Suppressor macrophage treated with lipopolysaccharide for 1 hour (primary cell): ENCODE data around the gene CRY2.
A peak's percentile ranks its signal among the peaks of the same experiment; 100 is the strongest.
"Not testable (repeated sequence)": the region's sequence is repeated elsewhere in the genome, so short reads cannot be mapped to it uniquely, and the experiment has no call there.

Source experiments
- DNase-seq, 3 donors: peaks; one replicate each; pipeline ENCODE4 v3.0.0-alpha.2; 2020 to 2022

Gene CRY2

GRCh38 chr11:45880772-45881570, 33.7 kb downstream of the CRY2 start:
- no peak for DNase-seq

- DNase-seq, result no peak
Measured at GRCh38 chr11:45881708-45882368, 34.6 kb downstream of the CRY2 start.

DNA sequence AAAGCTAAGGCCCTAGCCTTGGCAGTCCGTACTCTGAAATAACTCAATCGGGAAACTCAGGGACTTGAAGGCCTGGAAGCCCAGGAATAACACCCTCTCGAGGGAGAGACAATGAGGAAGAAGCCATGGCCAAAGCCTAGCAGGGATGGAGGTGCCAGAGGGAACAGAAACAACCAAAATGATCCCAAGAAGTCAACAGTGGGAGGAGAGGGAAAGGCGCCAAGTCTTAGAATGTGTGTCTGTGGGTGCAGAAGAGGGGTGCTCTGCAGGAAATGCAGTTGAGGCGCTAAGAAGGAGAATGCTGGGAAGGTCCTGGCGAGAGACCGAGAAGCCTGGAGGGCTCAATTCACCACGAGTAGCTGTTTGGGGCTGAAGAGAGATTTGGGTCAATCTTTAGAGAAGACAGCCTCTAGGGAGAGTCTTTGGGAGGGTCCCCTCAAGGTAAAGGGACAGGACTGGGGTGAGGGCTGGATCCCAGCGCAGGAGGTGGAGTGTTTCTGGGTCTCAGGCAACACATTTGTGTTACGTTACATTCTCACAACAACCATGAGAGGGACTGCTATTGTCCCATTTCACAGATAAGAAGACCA, 37.4 kb downstream of the CRY2 start:
- DNase-seq, result no peak

- peak; percentile 56 to 81 (median 66) for DNase-seq
Measured at GRCh38 chr11:45885274-45885920, 38.1 kb downstream of the CRY2 start, which contains the start of gene MAPK8IP1. MAPK8IP1 (plus strand) TSS chr11:45885651; CDS start chr11:45885821, 170 bp downstream.

- DNase-seq, result no peak
Measured at GRCh38 chr11:45885921-45886721, 38.8 kb downstream of the CRY2 start.

- no peak for DNase-seq
Measured at GRCh38 chr11:45886816-45887520, 39.7 kb downstream of the CRY2 start.

DNA sequence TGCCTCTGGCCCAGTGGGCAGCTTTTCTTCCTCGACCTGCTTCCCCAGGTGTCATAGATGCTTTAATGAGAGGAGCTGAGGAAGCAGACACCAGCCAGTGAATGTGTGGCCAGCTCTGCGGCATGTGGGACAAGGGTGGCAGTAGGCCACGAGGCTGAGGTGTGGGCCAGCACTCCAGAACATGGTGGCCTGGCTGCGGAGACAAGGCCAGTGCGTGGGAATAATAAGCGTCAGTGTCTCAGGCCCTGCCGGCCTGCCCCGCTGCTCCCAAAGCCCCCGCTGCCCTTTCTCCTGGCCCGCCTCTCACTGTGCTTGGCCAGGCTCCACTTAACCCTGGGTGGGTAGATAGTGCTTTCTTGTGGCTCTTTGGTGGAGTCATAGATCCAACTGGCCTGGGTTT, 40.3 kb downstream of the CRY2 start:
- DNase-seq, result no peak

DNA sequence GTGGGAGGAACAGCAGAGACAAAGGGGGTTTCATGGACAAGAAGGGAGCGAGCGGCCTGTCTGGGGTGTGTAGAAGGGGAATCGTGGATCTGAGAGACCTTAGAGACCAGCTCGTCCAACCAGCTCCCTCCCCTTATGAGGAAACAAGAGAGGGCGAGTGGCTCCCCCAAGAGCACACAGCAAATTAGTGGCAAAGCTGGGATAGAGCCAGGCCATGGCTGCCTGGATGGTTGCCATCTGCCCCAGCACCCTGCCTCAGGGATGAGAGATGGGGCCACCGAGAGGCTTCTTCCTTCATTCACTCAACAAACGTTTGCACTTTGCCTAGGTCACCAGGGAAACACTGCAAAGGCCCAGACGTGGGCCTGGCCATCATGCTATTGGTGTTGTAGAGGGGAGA, 42.3 kb downstream of the CRY2 start:
- DNase-seq, result no peak

- DNase-seq, result no peak
Measured at GRCh38 chr11:45889966-45890365, 42.7 kb downstream of the CRY2 start.

GRCh38 chr11:45890886-45891550, 43.7 kb downstream of the CRY2 start:
- DNase-seq, result no peak

DNA sequence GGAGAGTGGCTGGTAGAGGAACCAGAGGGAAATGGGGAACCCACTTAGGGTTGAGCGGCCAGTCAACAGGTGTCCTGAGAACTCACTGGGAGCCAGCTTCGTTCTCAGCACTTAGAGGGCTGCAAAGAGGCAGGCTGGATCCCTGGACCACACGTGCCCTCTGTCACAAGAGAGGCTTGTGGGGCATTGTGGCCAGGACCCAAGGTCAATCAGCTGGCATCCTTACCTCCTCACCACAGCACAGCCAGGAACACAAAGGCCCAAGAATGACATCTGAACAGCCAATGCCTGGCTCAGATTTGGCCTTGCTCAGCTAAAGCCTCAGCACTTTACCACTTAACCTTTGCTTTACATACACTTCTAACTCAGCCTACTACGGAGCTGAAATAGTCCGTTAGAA, 45.6 kb downstream of the CRY2 start:
- no peak for DNase-seq

DNA sequence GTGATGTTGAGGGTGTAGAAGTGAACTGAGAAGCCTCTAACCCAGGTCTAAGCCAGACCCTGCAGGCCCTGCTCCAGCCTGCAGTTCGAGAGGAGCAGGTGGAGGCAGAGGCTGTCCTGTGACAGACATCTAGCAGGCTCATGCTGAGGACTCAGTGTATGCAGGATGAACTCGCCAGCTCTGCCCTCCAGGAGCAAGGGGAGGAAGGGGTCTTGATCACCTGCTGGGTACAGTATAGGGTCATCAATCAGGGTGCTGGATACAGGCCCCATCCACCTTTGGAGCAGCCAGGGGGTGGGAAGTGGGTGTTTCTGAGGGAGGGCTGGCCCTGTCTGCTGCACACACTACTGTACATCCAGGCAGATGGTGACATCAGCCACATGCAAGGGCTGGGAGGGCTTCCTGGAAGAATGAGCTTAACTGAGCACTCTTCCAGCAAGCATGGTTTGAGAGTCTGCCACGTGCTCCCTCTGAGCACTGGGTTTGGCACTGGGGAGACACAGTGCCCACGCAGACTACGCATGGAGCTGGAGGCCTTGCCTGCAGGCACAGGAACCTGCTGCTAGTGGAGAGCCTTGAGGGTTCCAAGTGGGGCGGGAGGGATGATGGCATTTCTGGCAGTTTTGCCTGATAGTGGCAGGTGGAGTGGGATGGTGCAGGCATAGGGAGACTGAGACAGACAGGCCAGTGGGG, 47.4 kb downstream of the CRY2 start:
- no peak for DNase-seq

- DNase-seq, result no peak
Measured at GRCh38 chr11:45895553-45896259, 48.4 kb downstream of the CRY2 start.

DNA sequence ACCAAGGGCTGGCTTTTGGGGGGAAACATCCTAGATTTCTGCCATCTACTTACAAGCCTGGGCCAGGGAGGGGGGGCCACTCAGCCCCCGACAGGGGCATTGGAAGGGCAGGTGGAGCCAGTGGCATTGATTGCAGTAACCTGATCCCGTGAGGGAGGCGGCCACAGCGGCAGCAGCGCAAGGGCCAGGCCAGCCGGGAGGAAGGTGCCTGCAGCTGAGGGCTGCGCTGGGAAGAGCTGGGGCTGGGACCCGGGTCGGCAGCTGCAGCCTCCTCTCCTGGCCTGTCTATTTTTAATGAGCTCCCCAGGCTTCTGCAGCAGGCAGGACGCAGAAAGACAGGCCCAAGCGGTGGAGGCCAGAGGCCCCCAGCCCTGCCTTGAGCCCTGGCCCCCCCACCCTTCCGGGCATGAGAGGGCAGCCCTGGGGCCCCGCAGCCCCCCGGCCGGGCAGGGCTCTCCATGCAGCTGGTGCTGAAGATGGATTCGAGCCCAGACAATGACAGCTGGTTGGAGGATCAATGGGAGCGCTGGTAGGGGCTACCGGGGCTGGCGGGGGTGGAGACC, 49.2 kb downstream of the CRY2 start:
- no peak for DNase-seq

DNA sequence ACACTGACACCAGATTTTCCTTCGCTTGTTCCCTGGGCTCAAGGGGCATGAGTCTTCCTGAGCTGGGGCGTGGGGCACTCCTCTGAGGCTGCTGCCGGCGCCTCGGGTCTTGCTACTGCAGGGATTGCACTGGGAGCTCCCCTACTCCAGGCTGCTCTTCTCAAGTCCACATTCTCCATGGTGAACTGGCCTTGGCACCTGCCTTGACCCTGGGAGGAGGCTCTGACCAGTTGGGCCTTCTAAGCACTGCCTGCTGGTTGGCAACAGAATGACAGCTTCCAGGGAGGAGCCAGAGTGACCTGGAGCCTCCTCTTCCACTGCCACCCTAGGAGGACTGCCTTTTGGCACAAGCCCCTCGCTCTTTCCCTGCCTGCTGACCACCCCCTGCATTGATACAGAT, 50.3 kb downstream of the CRY2 start:
- DNase-seq, result no peak

DNA sequence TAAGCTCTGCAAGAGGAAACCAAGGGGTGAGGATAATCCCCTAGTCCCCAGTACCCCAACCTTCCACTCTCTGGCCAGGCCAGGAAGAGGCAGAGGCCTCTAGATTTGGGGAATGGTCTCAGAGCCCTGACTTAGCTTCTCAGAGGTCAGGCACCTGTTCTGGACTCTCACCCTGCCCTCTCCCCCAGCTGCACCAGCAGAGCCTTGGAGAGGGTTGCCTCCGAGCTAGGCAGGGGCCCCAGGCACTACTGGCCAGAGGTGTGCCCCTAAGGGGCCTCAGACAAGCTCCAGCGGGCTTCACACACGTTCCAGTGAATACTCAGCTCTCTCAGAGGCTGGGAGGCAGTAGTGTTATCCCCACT, 51.8 kb downstream of the CRY2 start:
- DNase-seq, result no peak

- DNase-seq, result peak; percentile 78 to 88 (median 79)
Measured at GRCh38 chr11:45899448-45900174, 52.3 kb downstream of the CRY2 start.

DNA sequence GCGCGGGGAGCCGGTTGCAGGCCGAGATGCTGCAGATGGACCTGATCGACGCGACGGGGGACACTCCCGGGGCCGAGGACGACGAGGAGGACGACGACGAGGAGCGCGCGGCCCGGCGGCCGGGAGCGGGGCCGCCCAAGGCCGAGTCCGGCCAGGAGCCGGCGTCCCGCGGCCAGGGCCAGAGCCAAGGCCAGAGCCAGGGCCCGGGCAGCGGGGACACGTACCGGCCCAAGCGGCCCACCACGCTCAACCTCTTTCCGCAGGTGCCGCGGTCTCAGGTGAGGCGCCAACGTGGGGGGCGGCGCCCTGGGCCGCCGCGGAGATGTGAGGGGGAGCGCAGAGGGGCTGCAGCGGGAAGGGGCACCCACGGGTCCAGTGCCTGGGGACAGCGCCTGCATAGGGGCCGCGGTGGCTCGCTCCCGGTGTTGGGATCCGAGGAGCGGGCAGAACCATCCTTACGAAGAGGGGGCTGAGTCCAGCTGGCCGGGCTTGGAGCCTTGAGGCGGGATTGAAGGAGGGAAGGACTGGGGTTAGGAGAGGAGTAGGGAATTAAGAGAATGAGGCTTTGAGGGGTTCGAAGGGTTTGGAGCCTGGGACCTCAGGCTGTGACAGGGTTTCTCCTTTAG, 53.0 kb downstream of the CRY2 start:
- DNase-seq, result not testable (repeated sequence)
